Keratinocyte (primary cell): Measurements from ENCODE around the gene TNFSF18. TPM values are rescaled to one million over a fixed set of nuclear protein-coding genes. Genes with fewer than 3 reads are reported as not detected.
A peak's percentile ranks its signal among the peaks of the same experiment; 100 is the strongest.

Experiments
- DNase-seq: peaks from one replicate; pipeline ENCODE4 v3.0.0-alpha.2; 2011; ENCODE audit warnings: low read depth, missing footprints, low spot score
- FAIRE-seq: peaks from 2 replicates; lab custom pipeline; 2011; peaks lifted over from hg19 to GRCh38; lab: Jason Lieb, UNC
- H2AFZ ChIP-seq: 2 replicates; pipeline ENCODE4 v1.6.0; 2012; ENCODE audit warnings: low read length, control low read depth, inconsistent platforms; ENCODE audit not compliant: control insufficient read depth
- H3K27ac ChIP-seq: 2 replicates; pipeline ENCODE4 v1.5.1; 2011; ENCODE audit warnings: low read length; ENCODE audit not compliant: control insufficient read depth, insufficient read depth
- H3K27me3 ChIP-seq: 3 replicates; pipeline ENCODE4 v1.6.0; 2011; ENCODE audit warnings: low read length; ENCODE audit not compliant: control insufficient read depth, insufficient read depth; ENCODE audit errors: extremely low read depth
- H3K36me3 ChIP-seq, 2 experiments: 2 replicates in 1 of 2; 3 replicates in 1 of 2; pipeline ENCODE4 v1.5.1; 2011; ENCODE audit warnings: low read length in 2 of 2, mild to moderate bottlenecking in 1 of 2; ENCODE audit not compliant: control insufficient read depth in 2 of 2, insufficient read depth in 2 of 2; ENCODE audit errors: extremely low read depth in 1 of 2
- H3K4me1 ChIP-seq: 3 replicates; pipeline ENCODE4 v1.5.1; 2011; ENCODE audit warnings: low read length; ENCODE audit not compliant: control insufficient read depth, insufficient read depth; ENCODE audit errors: extremely low read depth
- H3K4me2 ChIP-seq: 3 replicates; pipeline ENCODE4 v1.6.0; 2011; ENCODE audit warnings: low read depth, low read length; ENCODE audit not compliant: control insufficient read depth, insufficient read depth; ENCODE audit errors: extremely low read depth
- H3K4me3 ChIP-seq, 3 experiments: fragments of 200-600 bp in 1 of 3; sonication (generic) in 1 of 3; 2 replicates in 2 of 3; 3 replicates in 1 of 3; pipeline ENCODE4 v1.5.1; 2011 to 2016; ENCODE audit warnings: low read length in 3 of 3, mild to moderate bottlenecking in 3 of 3, control low read depth in 2 of 3, inconsistent platforms in 1 of 3, low read depth in 1 of 3, mixed read lengths in 1 of 3, mixed run types in 1 of 3, moderate library complexity in 1 of 3; ENCODE audit not compliant: control insufficient read depth in 2 of 3, insufficient read depth in 2 of 3; ENCODE audit errors: extremely low read depth in 1 of 3
- H3K79me2 ChIP-seq: 2 replicates; pipeline ENCODE4 v1.6.0; 2012; ENCODE audit warnings: low read length; ENCODE audit not compliant: control insufficient read depth, insufficient read depth
- H3K9ac ChIP-seq: 3 replicates; pipeline ENCODE4 v1.6.0; 2011; ENCODE audit warnings: low read length; ENCODE audit not compliant: control insufficient read depth, insufficient read depth; ENCODE audit errors: extremely low read depth
- H3K9me1 ChIP-seq: 3 replicates; pipeline ENCODE4 v1.6.0; 2011; ENCODE audit warnings: low read length; ENCODE audit not compliant: control insufficient read depth, insufficient read depth; ENCODE audit errors: extremely low read depth
- H3K9me3 ChIP-seq: 2 replicates; pipeline ENCODE4 v1.5.1; 2012; ENCODE audit warnings: low read depth, low read length; ENCODE audit not compliant: control insufficient read depth
- H4K20me1 ChIP-seq: 3 replicates; pipeline ENCODE4 v1.6.0; 2011; ENCODE audit warnings: low read length; ENCODE audit not compliant: control insufficient read depth, insufficient read depth; ENCODE audit errors: extremely low read depth
- CTCF ChIP-seq, 3 experiments: IDR thresholded peaks in 1 of 3; conservative IDR thresholded peaks in 1 of 3; optimal IDR thresholded peaks in 1 of 3; 2 replicates in 2 of 3; 3 replicates in 1 of 3; pipeline versions ENCODE3 to v1.5.1; 2011; ENCODE audit warnings: low read length in 3 of 3, mild to moderate bottlenecking in 3 of 3, moderate library complexity in 2 of 3, control low read depth in 1 of 3, inconsistent platforms in 1 of 3; ENCODE audit not compliant: insufficient read depth in 2 of 3; ENCODE audit errors: extremely low read depth in 1 of 3
- EZH2 ChIP-seq: IDR thresholded peaks from one replicate; pipeline ENCODE4 v1.6.1; 2012; ENCODE audit warnings: inconsistent platforms, mild to moderate bottlenecking, low read length, moderate library complexity
- dilution Hi-C: fragments of 300-500 bp; cut with MboI; formaldehyde crosslinking; loops from one replicate; pipeline ENCODE4 v1.7.0; 2020; ENCODE audit warnings: low sequenced_read_pairs; ENCODE audit not compliant: extremely low pct_ligation_motif_present
- polyA plus RNA-seq, 5 experiments: library from polyadenylated mRNA; depleted of rRNA in 3 of 5; stranded (reverse) in 3 of 5; stranded (forward) in 1 of 5; unstranded in 1 of 5; fragments of >200 nt; gene quantifications; 1 replicate in 1 of 5; 2 replicates in 3 of 5; 3 replicates in 1 of 5; pipeline versions ENCODE4 v1.2.1 to v1.2.3, GENCODE V29; 2011 to 2012; ENCODE audit warnings: missing spikeins in 2 of 5, low read depth in 1 of 5, low replicate concordance in 1 of 5

The TNFSF18 gene
- polyA plus RNA-seq, 1 donor (not counting 4 experiments of a cell fraction or from before 2014, with no cell fraction given), result 0.69 TPM

DNA sequence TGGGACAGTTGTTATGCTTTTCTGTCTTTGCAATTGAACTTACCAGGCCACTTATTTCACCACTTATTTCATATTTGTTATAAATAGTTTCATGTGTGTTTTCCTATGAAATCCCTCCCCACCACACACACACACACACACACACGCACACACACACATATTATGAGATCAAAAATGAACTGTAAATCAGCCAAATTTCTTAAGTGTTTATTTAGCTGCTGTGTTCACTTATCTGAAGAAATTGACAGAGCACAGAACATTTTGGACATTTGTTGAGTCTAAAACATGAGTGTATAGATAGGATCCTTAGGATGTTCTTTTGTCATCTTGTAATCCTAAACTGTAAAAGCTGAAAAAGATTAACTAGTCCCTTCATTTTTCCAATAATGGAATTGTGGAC, 7.8 kb upstream of the TNFSF18 start:
- TF ChIP-seq EZH2 (no peak), CTCF (optimal IDR thresholded peaks at IDR 0.05 in 1 of 3, IDR thresholded peaks at IDR 0.05 in 1 of 3, conservative IDR thresholded peaks at IDR 0.05 in 1 of 3; ENCODE audit: extremely low read depth in 1 of 3, insufficient read depth in 2 of 3, low read length in 3 of 3) (no peak)
- Histone ChIP-seq H4K20me1 (no peaks in the 10 kb centered on the region), H3K9ac (no peak overlapping the region), H3K9me3 (no peaks in the 10 kb centered on the region), H3K4me2 (no peak overlapping the region), H3K79me2 (no peaks in the 10 kb centered on the region), H3K27me3 (no peaks in the 10 kb centered on the region), H3K27ac (no peak overlapping the region), H2AFZ (no peak overlapping the region), H3K36me3 (no peaks in the 10 kb centered on the region), H3K4me1 (peaks cover 40% of the 10 kb centered on the region), H3K9me1 (no peaks in the 10 kb centered on the region), H3K4me3 (no peak overlapping the region)
- FAIRE-seq, result no peak
- DNase-seq, result no peak
- dilution Hi-C loops, result no loop called here

GRCh38 chr1:173057984-173058383, 7.2 kb upstream of the TNFSF18 start:
- H2AFZ ChIP-seq, result no peak overlapping the region

More at GRCh38 chr1:173057984-173058383, 7.2 kb upstream of the TNFSF18 start:
- TF ChIP-seq EZH2 (no peak), CTCF (optimal IDR thresholded peaks at IDR 0.05 in 1 of 3, IDR thresholded peaks at IDR 0.05 in 1 of 3, conservative IDR thresholded peaks at IDR 0.05 in 1 of 3; ENCODE audit: extremely low read depth in 1 of 3, insufficient read depth in 2 of 3, low read length in 3 of 3) (no peak)
- no peak overlapping the region for H3K9ac ChIP-seq
- no peaks in the 10 kb centered on the region for H3K79me2 ChIP-seq
- no peaks in the 10 kb centered on the region for H4K20me1 ChIP-seq
- H3K4me1 ChIP-seq, result peaks cover 42% of the 10 kb centered on the region
- DNase-seq, result no peak
- no peak overlapping the region for H3K27ac ChIP-seq
- no peak overlapping the region for H3K4me3 ChIP-seq
- no peaks in the 10 kb centered on the region for H3K9me3 ChIP-seq
- dilution Hi-C loops, result no loop called here
- H3K27me3 ChIP-seq, result no peaks in the 10 kb centered on the region
- H3K4me2 ChIP-seq, result no peak overlapping the region
- no peaks in the 10 kb centered on the region for H3K36me3 ChIP-seq
- peak; percentile 48 for FAIRE-seq
- no peaks in the 10 kb centered on the region for H3K9me1 ChIP-seq
